ENCODE results near the gene ARHGAP18.

ARHGAP18 gene

DNA sequence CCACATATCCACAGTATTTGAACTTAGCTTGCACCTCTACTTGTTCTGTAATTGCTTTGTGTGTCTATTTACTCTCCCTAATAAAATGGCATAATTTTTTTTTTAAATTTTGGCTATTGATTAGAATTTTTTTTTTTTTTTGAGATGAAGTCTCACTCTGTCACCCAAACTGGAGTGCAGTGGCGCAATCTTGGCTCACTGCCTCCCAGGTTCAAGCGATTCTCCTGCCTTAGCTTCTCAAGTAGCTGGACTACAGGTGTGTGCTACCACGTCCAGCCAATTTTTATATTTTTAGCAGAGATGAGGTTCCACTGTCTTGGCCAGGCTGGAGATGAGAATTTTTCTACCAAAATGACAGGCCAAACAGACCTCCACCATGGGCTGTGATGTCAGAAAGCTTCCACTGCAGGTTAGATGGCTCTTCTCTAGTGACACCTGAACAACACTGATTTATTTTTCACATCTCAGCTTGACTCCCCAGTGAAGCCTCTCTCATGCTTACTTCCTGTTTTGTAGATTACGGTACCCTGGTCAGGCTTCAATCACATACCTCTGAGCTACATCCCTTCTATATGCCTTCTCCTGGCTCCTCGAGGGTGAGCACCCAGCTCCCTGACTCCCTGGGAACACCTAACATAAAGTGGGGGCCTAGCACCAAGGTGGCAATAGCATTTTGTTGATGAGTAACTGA is 112.8 kb downstream of the ARHGAP18 start:
- no peaks in the 10 kb centered on the region for H3F3A ChIP-seq (ENCODE audit: low read depth)
- no peak overlapping the region for H3K4me2 ChIP-seq (ENCODE audit: low read depth, low read length, poor library complexity, severe bottlenecking)
- no peaks in the 10 kb centered on the region for H3K9me3 ChIP-seq (ENCODE audit: insufficient read depth, low read depth, low read length)
- no peaks in the 10 kb centered on the region for H3K36me3 ChIP-seq (ENCODE audit: insufficient read depth, low read length)
- no peak overlapping the region for H2AFZ ChIP-seq (ENCODE audit: low read length)
- H3K4me1 ChIP-seq (ENCODE audit: insufficient read depth, low read length, poor library complexity, severe bottlenecking), result no peaks in the 10 kb centered on the region
- no peaks in the 10 kb centered on the region for H4K20me1 ChIP-seq (ENCODE audit: insufficient read depth, low read length, poor library complexity, severe bottlenecking)
- no peaks in the 10 kb centered on the region for H3K9me2 ChIP-seq (replicated peaks; ENCODE audit: low read depth, low read length)
- TF ChIP-seq, protein P1, sequence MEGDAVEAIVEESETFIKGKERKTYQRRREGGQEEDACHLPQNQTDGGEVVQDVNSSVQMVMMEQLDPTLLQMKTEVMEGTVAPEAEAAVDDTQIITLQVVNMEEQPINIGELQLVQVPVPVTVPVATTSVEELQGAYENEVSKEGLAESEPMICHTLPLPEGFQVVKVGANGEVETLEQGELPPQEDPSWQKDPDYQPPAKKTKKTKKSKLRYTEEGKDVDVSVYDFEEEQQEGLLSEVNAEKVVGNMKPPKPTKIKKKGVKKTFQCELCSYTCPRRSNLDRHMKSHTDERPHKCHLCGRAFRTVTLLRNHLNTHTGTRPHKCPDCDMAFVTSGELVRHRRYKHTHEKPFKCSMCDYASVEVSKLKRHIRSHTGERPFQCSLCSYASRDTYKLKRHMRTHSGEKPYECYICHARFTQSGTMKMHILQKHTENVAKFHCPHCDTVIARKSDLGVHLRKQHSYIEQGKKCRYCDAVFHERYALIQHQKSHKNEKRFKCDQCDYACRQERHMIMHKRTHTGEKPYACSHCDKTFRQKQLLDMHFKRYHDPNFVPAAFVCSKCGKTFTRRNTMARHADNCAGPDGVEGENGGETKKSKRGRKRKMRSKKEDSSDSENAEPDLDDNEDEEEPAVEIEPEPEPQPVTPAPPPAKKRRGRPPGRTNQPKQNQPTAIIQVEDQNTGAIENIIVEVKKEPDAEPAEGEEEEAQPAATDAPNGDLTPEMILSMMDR (conservative IDR thresholded peaks at IDR 0.05; ENCODE audit: low read length), result no peak
- no peak for TF ChIP-seq EZH2phosphoT487 (IDR thresholded peaks at IDR 0.05; ENCODE audit: borderline replicate concordance)
- no peaks in the 10 kb centered on the region for H3K27me3 ChIP-seq (ENCODE audit: insufficient read depth, low read length, poor library complexity, severe bottlenecking)
- H3K4me3 ChIP-seq (ENCODE audit: low read length, poor library complexity, severe bottlenecking), result no peak overlapping the region
- no peaks in the 10 kb centered on the region for H3K79me2 ChIP-seq (ENCODE audit: insufficient read depth, low read length)
- H3K9ac ChIP-seq (ENCODE audit: low read depth, low read length, poor library complexity, severe bottlenecking), result no peak overlapping the region

DNA sequence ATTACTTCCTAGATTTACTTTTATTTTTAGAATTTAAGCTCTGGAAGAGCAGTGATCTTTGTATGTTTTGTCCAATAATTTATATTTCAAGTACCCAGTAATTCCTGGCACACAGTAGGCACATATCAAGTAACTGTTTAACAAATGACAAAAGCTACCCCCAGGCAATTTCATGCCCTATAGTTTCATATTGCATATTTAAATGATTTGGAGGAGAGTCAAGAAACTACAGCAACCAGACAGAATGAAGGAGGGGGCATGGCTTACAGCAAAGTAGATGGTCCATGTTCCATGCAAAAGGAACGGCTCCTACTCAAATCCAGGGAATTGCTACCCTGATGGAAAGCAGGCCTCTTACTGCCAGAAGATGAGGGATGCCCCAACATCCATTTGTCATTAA is 113.5 kb downstream of the ARHGAP18 start:
- TF ChIP-seq, protein P1 (conservative IDR thresholded peaks at IDR 0.05; ENCODE audit: low read length), result no peak
- TF ChIP-seq EZH2phosphoT487 (IDR thresholded peaks at IDR 0.05; ENCODE audit: borderline replicate concordance), result no peak
- Histone ChIP-seq H3K4me3 (ENCODE audit: low read length, poor library complexity, severe bottlenecking) (no peak overlapping the region), H3K27me3 (ENCODE audit: insufficient read depth, low read length, poor library complexity, severe bottlenecking) (no peaks in the 10 kb centered on the region)

DNA sequence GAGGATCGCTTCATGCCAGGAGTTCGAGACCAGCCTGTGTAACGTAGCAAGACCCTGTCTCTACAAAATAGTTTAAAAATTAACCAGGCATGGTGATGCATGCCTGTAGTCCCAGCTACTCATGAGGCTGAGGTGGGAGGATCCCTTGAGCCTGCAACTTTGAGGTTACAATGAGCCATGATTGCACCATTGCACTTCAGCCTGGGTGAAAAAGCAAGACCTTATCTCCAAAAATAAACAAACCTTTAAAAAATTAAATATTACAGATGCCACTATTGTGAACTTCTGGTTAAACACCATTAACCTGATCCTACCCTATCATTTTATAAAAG is 116.8 kb downstream of the ARHGAP18 start:
- H3K4me1 ChIP-seq (ENCODE audit: insufficient read depth, low read length, poor library complexity, severe bottlenecking), result no peaks in the 10 kb centered on the region

More for the DNA sequence above, 113.5 kb downstream of the ARHGAP18 start:
- no peaks in the 10 kb centered on the region for H3F3A ChIP-seq (ENCODE audit: low read depth)
- H3K36me3 ChIP-seq (ENCODE audit: insufficient read depth, low read length), result no peaks in the 10 kb centered on the region
- H3K79me2 ChIP-seq (ENCODE audit: insufficient read depth, low read length), result no peaks in the 10 kb centered on the region
- no peaks in the 10 kb centered on the region for H4K20me1 ChIP-seq (ENCODE audit: insufficient read depth, low read length, poor library complexity, severe bottlenecking)
- H3K4me2 ChIP-seq (ENCODE audit: low read depth, low read length, poor library complexity, severe bottlenecking), result no peak overlapping the region
- H3K4me1 ChIP-seq (ENCODE audit: insufficient read depth, low read length, poor library complexity, severe bottlenecking), result no peaks in the 10 kb centered on the region
- H3K9me2 ChIP-seq (replicated peaks; ENCODE audit: low read depth, low read length), result no peaks in the 10 kb centered on the region
- no peak overlapping the region for H2AFZ ChIP-seq (ENCODE audit: low read length)
- H3K9me3 ChIP-seq (ENCODE audit: insufficient read depth, low read depth, low read length), result no peaks in the 10 kb centered on the region
- no peak overlapping the region for H3K9ac ChIP-seq (ENCODE audit: low read depth, low read length, poor library complexity, severe bottlenecking)

More for the DNA sequence above, 116.8 kb downstream of the ARHGAP18 start:
- no peaks in the 10 kb centered on the region for H3K27me3 ChIP-seq (ENCODE audit: insufficient read depth, low read length, poor library complexity, severe bottlenecking)
- no peak overlapping the region for H3K4me2 ChIP-seq (ENCODE audit: low read depth, low read length, poor library complexity, severe bottlenecking)
- no peak overlapping the region for H3K9ac ChIP-seq (ENCODE audit: low read depth, low read length, poor library complexity, severe bottlenecking)
- no peak for TF ChIP-seq EZH2phosphoT487 (IDR thresholded peaks at IDR 0.05; ENCODE audit: borderline replicate concordance)
- TF ChIP-seq, protein P1 (conservative IDR thresholded peaks at IDR 0.05; ENCODE audit: low read length), result no peak
- H3K9me3 ChIP-seq (ENCODE audit: insufficient read depth, low read depth, low read length), result no peaks in the 10 kb centered on the region
- H4K20me1 ChIP-seq (ENCODE audit: insufficient read depth, low read length, poor library complexity, severe bottlenecking), result no peaks in the 10 kb centered on the region
- H3K36me3 ChIP-seq (ENCODE audit: insufficient read depth, low read length), result no peaks in the 10 kb centered on the region
- no peaks in the 10 kb centered on the region for H3K79me2 ChIP-seq (ENCODE audit: insufficient read depth, low read length)
- H2AFZ ChIP-seq (ENCODE audit: low read length), result no peak overlapping the region
- H3F3A ChIP-seq (ENCODE audit: low read depth), result no peaks in the 10 kb centered on the region
- no peak overlapping the region for H3K4me3 ChIP-seq (ENCODE audit: low read length, poor library complexity, severe bottlenecking)
- no peaks in the 10 kb centered on the region for H3K9me2 ChIP-seq (replicated peaks; ENCODE audit: low read depth, low read length)
